Hepatocyte (in vitro differentiated cells): ENCODE data around the gene DHCR24. TPM values are rescaled to one million over a fixed set of nuclear protein-coding genes. Genes with fewer than 3 reads are reported as not detected.

Experiments
- DNase-seq: peaks from one replicate; pipeline ENCODE4 v3.0.0-alpha.2; 2016; ENCODE audit warnings: low spot score
- H2AFZ ChIP-seq: fragments of 200-600 bp; sonication (generic); 2 replicates; pipeline ENCODE4 v1.6.0; 2016; ENCODE audit warnings: antibody characterized with exemption, mild to moderate bottlenecking
- H3K27ac ChIP-seq: fragments of 200-600 bp; sonication (generic); 2 replicates; pipeline ENCODE4 v1.5.1; 2016; ENCODE audit warnings: mild to moderate bottlenecking
- H3K27me3 ChIP-seq: fragments of 200-600 bp; sonication (generic); 2 replicates; pipeline ENCODE4 v1.6.1; 2016
- H3K36me3 ChIP-seq: fragments of 200-600 bp; sonication (generic); replicated peaks from 2 replicates; pipeline ENCODE4 v1.5.1; 2016; ENCODE audit warnings: low read depth; ENCODE audit not compliant: insufficient read depth
- H3K4me1 ChIP-seq: fragments of 200-600 bp; sonication (generic); 2 replicates; pipeline ENCODE4 v1.5.1; 2016; ENCODE audit warnings: mild to moderate bottlenecking, moderate library complexity; ENCODE audit not compliant: insufficient read depth
- H3K4me2 ChIP-seq: fragments of 200-600 bp; sonication (generic); 2 replicates; pipeline ENCODE4 v1.6.0; 2016
- H3K4me3 ChIP-seq: fragments of 200-600 bp; sonication (generic); 2 replicates; pipeline ENCODE4 v1.5.1; 2016; ENCODE audit warnings: mild to moderate bottlenecking
- H3K79me2 ChIP-seq: fragments of 200-600 bp; sonication (generic); 2 replicates; pipeline ENCODE4 v1.6.0; 2017; ENCODE audit warnings: mild to moderate bottlenecking
- H3K9me2 ChIP-seq: fragments of 200-600 bp; sonication (generic); replicated peaks from 2 replicates; pipeline ENCODE4 v1.6.0; 2017; ENCODE audit warnings: mild to moderate bottlenecking; ENCODE audit not compliant: insufficient read depth
- H3K9me3 ChIP-seq: fragments of 200-600 bp; sonication (generic); 2 replicates; pipeline ENCODE4 v1.5.1; 2016; ENCODE audit warnings: low read depth, mild to moderate bottlenecking
- H4K20me1 ChIP-seq: fragments of 200-600 bp; sonication (generic); 2 replicates; pipeline ENCODE4 v1.6.0; 2016; ENCODE audit warnings: mild to moderate bottlenecking; ENCODE audit not compliant: insufficient read depth, poor library complexity, severe bottlenecking
- EZH2 ChIP-seq: fragments of 200-600 bp; sonication (generic); IDR thresholded peaks from 2 replicates; pipeline ENCODE4 v1.6.1; 2016; ENCODE audit warnings: antibody characterized with exemption, mild to moderate bottlenecking, borderline replicate concordance
- EZH2phosphoT487 ChIP-seq: fragments of 200-600 bp; sonication (generic); IDR thresholded peaks from one replicate; pipeline ENCODE4 v1.6.1; 2018; ENCODE audit warnings: antibody characterized with exemption, mild to moderate bottlenecking, low read depth, moderate library complexity; ENCODE audit not compliant: unreplicated experiment, severe bottlenecking
- WGBS: methylation state at CpG from one replicate; pipeline ENCODE4 v1.1.6; 2016; ENCODE audit warnings: low lambda C conversion rate; ENCODE audit errors: missing lambda C conversion rate; 5-methylcytosine and 5-hydroxymethylcytosine counted together
- polyA plus RNA-seq: library from polyadenylated mRNA; unstranded; fragments of >200 nt; fragmentation: Nextera tagmentation; extraction: Ambion mirVana; gene quantifications from 2 replicates; pipeline ENCODE4 v1.2.1, GENCODE V29; 2016
- total RNA-seq: library from RNA; depleted of rRNA; stranded (reverse); fragments of >200 nt; gene quantifications from 2 replicates; pipeline ENCODE4 v1.2.3, GENCODE V29; 2014
- TF ChIP-seq, protein P1 (sequence below): fragments of 200-600 bp; sonication (generic); IDR thresholded peaks from 2 replicates; pipeline ENCODE4 v1.5.1; 2016; ENCODE audit warnings: antibody characterized with exemption, mild to moderate bottlenecking; ENCODE audit not compliant: poor library complexity

DHCR24 gene
- total and polyA plus RNA-seq, 2 experiments from 2014 or later, result 282 to 318 TPM

DNA sequence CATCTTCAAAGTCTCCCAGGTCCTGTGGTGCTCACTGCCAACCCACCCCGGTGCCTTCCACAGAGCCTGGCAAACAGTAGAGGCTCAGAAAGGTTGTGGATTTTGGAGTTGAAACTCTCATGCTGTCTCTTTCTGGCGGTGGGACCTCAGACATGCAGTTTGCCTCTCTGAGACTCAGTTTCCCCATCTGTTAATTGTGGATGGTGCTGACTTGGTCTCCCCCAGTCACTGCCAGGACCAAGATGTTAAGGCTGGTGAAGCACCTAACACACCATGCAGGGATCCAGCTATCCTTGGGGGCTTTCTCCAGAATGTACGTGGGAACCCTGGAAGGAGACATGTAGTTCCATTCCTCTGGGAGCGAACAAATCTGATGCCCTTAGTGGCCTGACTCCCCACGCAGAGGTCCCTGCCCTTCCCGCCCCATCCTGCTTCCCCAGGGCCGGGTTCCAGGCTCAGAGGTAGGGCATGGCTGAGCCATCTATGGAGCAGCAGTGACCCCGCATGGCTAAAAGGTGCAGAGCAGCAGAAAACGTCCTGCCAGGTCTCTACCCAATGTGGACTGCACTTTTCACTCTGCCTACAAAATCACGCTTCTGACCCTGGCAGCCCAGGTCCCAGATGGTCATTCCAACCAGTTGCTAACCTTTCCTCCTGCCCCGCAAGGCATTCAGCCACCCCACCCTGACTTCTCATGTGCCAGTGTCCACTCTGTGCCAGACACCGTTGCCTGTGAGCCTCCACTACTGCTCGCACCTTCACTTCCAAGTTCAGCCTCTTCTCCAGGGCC, 76.6 kb downstream of the DHCR24 start:
- Histone ChIP-seq H4K20me1 (no peaks in the 10 kb centered on the region), H3K27ac (no peak overlapping the region), H3K36me3 (no peaks in the 10 kb centered on the region), H3K4me2 (no peak overlapping the region), H3K4me3 (no peak overlapping the region), H2AFZ (no peak overlapping the region), H3K27me3 (no peaks in the 10 kb centered on the region), H3K79me2 (no peaks in the 10 kb centered on the region), H3K9me2 (no peaks in the 10 kb centered on the region), H3K4me1 (no peaks in the 10 kb centered on the region), H3K9me3 (no peaks in the 10 kb centered on the region)
- peak; percentile 84 for DNase-seq
- TF ChIP-seq EZH2phosphoT487, result no peak
- TF ChIP-seq, protein P1, sequence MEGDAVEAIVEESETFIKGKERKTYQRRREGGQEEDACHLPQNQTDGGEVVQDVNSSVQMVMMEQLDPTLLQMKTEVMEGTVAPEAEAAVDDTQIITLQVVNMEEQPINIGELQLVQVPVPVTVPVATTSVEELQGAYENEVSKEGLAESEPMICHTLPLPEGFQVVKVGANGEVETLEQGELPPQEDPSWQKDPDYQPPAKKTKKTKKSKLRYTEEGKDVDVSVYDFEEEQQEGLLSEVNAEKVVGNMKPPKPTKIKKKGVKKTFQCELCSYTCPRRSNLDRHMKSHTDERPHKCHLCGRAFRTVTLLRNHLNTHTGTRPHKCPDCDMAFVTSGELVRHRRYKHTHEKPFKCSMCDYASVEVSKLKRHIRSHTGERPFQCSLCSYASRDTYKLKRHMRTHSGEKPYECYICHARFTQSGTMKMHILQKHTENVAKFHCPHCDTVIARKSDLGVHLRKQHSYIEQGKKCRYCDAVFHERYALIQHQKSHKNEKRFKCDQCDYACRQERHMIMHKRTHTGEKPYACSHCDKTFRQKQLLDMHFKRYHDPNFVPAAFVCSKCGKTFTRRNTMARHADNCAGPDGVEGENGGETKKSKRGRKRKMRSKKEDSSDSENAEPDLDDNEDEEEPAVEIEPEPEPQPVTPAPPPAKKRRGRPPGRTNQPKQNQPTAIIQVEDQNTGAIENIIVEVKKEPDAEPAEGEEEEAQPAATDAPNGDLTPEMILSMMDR, result peak; percentile 89
- WGBS, result 36% methylated on average over 13 of the region's 13 CpGs

DNA sequence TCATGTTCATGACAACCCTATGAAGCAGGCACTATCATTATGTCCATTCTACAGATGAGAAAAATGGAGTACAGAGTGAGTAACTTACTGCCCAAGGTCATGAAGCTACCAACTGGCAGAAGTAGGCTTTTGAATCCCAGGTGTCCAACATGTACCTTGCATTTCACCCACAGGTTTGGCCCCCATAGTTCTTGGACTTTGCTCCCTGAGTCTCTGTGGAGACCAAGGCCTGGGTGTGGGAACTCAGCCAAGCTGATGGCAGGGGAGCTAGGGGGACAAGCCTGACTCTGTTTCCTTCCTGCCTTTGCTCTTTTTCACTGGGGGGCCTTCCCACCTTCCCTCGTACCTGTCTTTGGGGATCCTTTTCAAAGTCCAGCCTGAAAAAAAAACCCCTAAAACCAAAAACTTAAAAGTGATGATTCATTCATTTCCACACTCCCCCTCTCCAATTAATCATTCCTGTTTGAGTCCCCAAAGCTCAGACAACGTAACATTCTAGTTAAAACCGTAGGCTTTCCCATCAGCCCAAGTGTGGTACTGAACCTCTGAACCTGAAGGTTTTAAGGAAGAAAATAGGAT, 77.4 kb downstream of the DHCR24 start:
- Histone ChIP-seq H3K4me3 (no peak overlapping the region), H3K36me3 (no peaks in the 10 kb centered on the region), H3K27ac (no peak overlapping the region), H3K9me3 (no peaks in the 10 kb centered on the region), H4K20me1 (no peaks in the 10 kb centered on the region), H3K79me2 (no peaks in the 10 kb centered on the region), H3K27me3 (no peaks in the 10 kb centered on the region), H3K4me2 (no peak overlapping the region), H2AFZ (no peak overlapping the region), H3K9me2 (no peaks in the 10 kb centered on the region), H3K4me1 (no peaks in the 10 kb centered on the region)
- no peak for TF ChIP-seq EZH2phosphoT487
- no peak for TF ChIP-seq EZH2
- TF ChIP-seq, protein P1, result no peak
- no peak for DNase-seq
- WGBS, result 77% methylated on average over 3 of the region's 3 CpGs

DNA sequence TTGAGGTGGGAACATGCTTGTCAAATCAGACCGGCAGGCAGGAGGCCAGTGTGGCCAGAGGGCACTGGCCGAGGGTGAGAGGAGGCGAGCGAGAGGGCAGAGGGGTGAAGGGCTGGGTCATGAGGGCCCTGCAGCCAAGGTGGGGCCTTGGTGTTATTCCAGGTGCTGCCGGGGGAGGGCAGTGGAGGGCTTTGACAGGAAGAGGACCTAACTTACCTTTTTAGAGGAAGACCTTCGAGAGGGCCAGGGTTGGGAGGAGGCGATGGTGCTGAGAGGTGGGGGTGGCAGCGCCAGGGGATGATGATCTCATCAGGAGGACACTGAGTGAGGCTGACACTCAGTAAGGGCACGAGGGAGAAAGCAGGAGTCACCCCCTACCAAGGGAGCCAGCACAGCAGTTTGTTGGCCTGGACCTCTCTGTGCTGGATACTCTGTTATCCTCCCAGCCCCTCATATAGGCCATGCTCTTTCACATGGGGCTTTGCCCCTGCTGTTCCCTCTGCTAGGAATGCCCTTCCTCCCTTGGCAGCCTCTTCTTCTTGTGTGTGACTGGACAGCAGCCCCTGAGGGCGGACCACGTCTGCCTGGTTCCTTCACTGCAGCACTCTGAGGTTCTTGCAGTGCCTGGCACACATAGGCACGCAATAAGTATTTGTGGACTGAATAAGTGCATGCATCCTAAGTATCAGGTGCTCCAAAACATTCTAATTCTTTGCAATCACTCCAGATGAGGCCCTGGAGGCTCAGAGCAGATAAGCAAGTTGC, 78.4 kb downstream of the DHCR24 start:
- Histone ChIP-seq H3K27ac (no peak overlapping the region), H3K4me3 (no peak overlapping the region), H3K79me2 (no peaks in the 10 kb centered on the region), H3K4me2 (no peak overlapping the region), H3K4me1 (no peaks in the 10 kb centered on the region), H3K36me3 (no peaks in the 10 kb centered on the region), H3K9me3 (no peaks in the 10 kb centered on the region), H2AFZ (no peak overlapping the region), H3K27me3 (no peaks in the 10 kb centered on the region), H4K20me1 (no peaks in the 10 kb centered on the region), H3K9me2 (no peaks in the 10 kb centered on the region)
- 88% methylated on average over 11 of the region's 12 CpGs for WGBS
- no peak for DNase-seq
- TF ChIP-seq EZH2 (no peak), EZH2phosphoT487 (no peak)
- TF ChIP-seq, protein P1, result peak; percentile 13
